Endothelial cell of umbilical vein (primary cell): ENCODE results near the gene APOO. TPM values are rescaled to one million over a fixed set of nuclear protein-coding genes. Genes with fewer than 3 reads are reported as not detected.

ENCODE experiments used
- BruUV-seq: library from RNA; stranded (reverse); fragments of 400-500 nt; replicated peaks from 2 replicates; lab custom pipeline; 2021; lab: Mats Ljungman, UMichigan
- CTCF ChIA-PET: fragments of 300-600, 350-600 bp; sonication (Branson Sonifier 250); formaldehyde crosslinking; loops from one replicate; lab custom pipeline; 2021; ENCODE audit warnings: antibody characterized with exemption, inconsistent platforms; lab: Charles Lee
- POLR2A ChIA-PET: fragments of 300-600, 350-600 bp; sonication (Branson Sonifier 250); formaldehyde crosslinking; loops from one replicate; lab custom pipeline; 2021; ENCODE audit warnings: antibody characterized with exemption, inconsistent platforms; lab: Charles Lee
- DNase-seq: peaks from one replicate; pipeline ENCODE4 v3.0.0-alpha.2; 2011; ENCODE audit warnings: low read depth, low spot score
- FAIRE-seq: peaks from 2 replicates; lab custom pipeline; 2011; peaks lifted over from hg19 to GRCh38; lab: Jason Lieb, UNC
- H2AFZ ChIP-seq: 2 replicates; pipeline ENCODE4 v1.6.0; 2012; ENCODE audit warnings: low read depth, low read length, control low read depth, inconsistent platforms
- H3K27ac ChIP-seq: 2 replicates; pipeline ENCODE4 v1.5.1; 2011; ENCODE audit warnings: low read depth, mild to moderate bottlenecking, control low read depth, low read length, moderate library complexity; ENCODE audit not compliant: insufficient read depth
- H3K27me3 ChIP-seq, 2 experiments: 2 replicates each; pipeline versions ENCODE4 v1.6.0 to v1.6.1; 2011; ENCODE audit warnings: low read length in 2 of 2, mixed read lengths in 1 of 2; ENCODE audit not compliant: control insufficient read depth in 2 of 2, insufficient read depth in 2 of 2
- H3K36me3 ChIP-seq, 2 experiments: 2 replicates in 1 of 2; 3 replicates in 1 of 2; pipeline ENCODE4 v1.5.1; 2011; ENCODE audit warnings: low read length in 2 of 2, mild to moderate bottlenecking in 1 of 2, moderate library complexity in 1 of 2; ENCODE audit not compliant: control insufficient read depth in 2 of 2, insufficient read depth in 2 of 2; ENCODE audit errors: extremely low read depth in 1 of 2
- H3K4me1 ChIP-seq: 3 replicates; pipeline ENCODE4 v1.5.1; 2011; ENCODE audit warnings: mild to moderate bottlenecking, low read length; ENCODE audit not compliant: control insufficient read depth, insufficient read depth; ENCODE audit errors: extremely low read depth
- H3K4me2 ChIP-seq: 2 replicates; pipeline ENCODE4 v1.6.1; 2011; ENCODE audit warnings: low read length, control low read depth, mixed read lengths; ENCODE audit not compliant: insufficient read depth
- H3K4me3 ChIP-seq, 3 experiments: fragments of 200-600 bp in 1 of 3; sonication (generic), shearing (Covaris generic) in 1 of 3; replicated peaks in 1 of 3; 2 replicates each; pipeline ENCODE4 v1.5.1; 2011 to 2016; ENCODE audit warnings: control low read depth in 3 of 3, low read length in 3 of 3, mild to moderate bottlenecking in 2 of 3, inconsistent platforms in 1 of 3, low read depth in 1 of 3, moderate library complexity in 1 of 3; ENCODE audit not compliant: insufficient read depth in 1 of 3
- H3K79me2 ChIP-seq: 2 replicates; pipeline ENCODE4 v1.6.0; 2012; ENCODE audit warnings: low read length, inconsistent platforms; ENCODE audit not compliant: control insufficient read depth, insufficient read depth
- H3K9ac ChIP-seq: replicated peaks from 2 replicates; pipeline ENCODE3; 2011; ENCODE audit warnings: low read length, control low read depth; ENCODE audit not compliant: insufficient read depth; ENCODE audit errors: extremely low read depth
- H3K9me1 ChIP-seq: replicated peaks from 3 replicates; pipeline ENCODE4 v1.6.0; 2011; ENCODE audit warnings: mild to moderate bottlenecking, low read length; ENCODE audit not compliant: control insufficient read depth, insufficient read depth; ENCODE audit errors: extremely low read depth
- H3K9me3 ChIP-seq: replicated peaks from 2 replicates; pipeline ENCODE4 v1.5.1; 2012; ENCODE audit warnings: low read length, inconsistent platforms; ENCODE audit not compliant: control insufficient read depth, insufficient read depth
- H4K20me1 ChIP-seq: replicated peaks from 2 replicates; pipeline ENCODE3; 2011; ENCODE audit warnings: mild to moderate bottlenecking, low read length; ENCODE audit not compliant: control insufficient read depth, insufficient read depth; ENCODE audit errors: extremely low read depth
- CTCF ChIP-seq, 2 donors: IDR thresholded peaks; 1 replicate in 1 of 2; 2 replicates in 1 of 2; pipeline ENCODE4 v1.5.1; 2011; ENCODE audit warnings: low read length in 2 of 2, mild to moderate bottlenecking in 2 of 2, moderate library complexity in 2 of 2, control low read depth in 1 of 2, inconsistent platforms in 1 of 2, low read depth in 1 of 2; ENCODE audit not compliant: insufficient read depth in 1 of 2; ENCODE audit errors: extremely low read depth in 1 of 2
- EZH2 ChIP-seq: IDR thresholded peaks from 2 replicates; pipeline ENCODE4 v1.6.1; 2012; ENCODE audit warnings: borderline replicate concordance, low read depth, mild to moderate bottlenecking, moderate library complexity, low read length, inconsistent platforms; ENCODE audit not compliant: severe bottlenecking
- FOS ChIP-seq: IDR thresholded peaks from 2 replicates; pipeline ENCODE4 v1.6.1; 2011; ENCODE audit warnings: mild to moderate bottlenecking, low read length, moderate library complexity, borderline replicate concordance; ENCODE audit not compliant: insufficient read depth
- GATA2 ChIP-seq: IDR thresholded peaks from 2 replicates; pipeline ENCODE4 v1.7.0; 2011; ENCODE audit warnings: low read depth, mild to moderate bottlenecking, moderate library complexity, mixed read lengths, low read length; ENCODE audit not compliant: insufficient read length, insufficient read depth
- JUN ChIP-seq: IDR thresholded peaks from 2 replicates; pipeline ENCODE4 v1.6.1; 2011; ENCODE audit warnings: borderline replicate concordance, low read depth; ENCODE audit not compliant: insufficient read length, insufficient read depth
- MAX ChIP-seq: IDR thresholded peaks from 2 replicates; pipeline ENCODE4 v1.6.1; 2011; ENCODE audit not compliant: insufficient read depth, insufficient read length
- MYC ChIP-seq: IDR thresholded peaks from one replicate; pipeline ENCODE4 v1.6.1; 2011; ENCODE audit warnings: mild to moderate bottlenecking, low read depth, low read length
- POLR2A ChIP-seq: IDR thresholded peaks from 2 replicates; pipeline ENCODE4 v1.6.1; 2012; ENCODE audit warnings: low read depth, mild to moderate bottlenecking, control low read depth, low read length
- POLR2AphosphoS5 ChIP-seq: IDR thresholded peaks from 2 replicates; pipeline ENCODE4 v1.6.1; 2012; ENCODE audit warnings: low read depth, mild to moderate bottlenecking, control low read depth, low read length, moderate library complexity; ENCODE audit not compliant: insufficient read depth
- dilution Hi-C: fragments of 300-500 bp; cut with MboI; formaldehyde crosslinking; loops from one replicate; pipeline ENCODE4 v1.15.0; 2019; ENCODE audit warnings: low sequenced_read_pairs; ENCODE audit not compliant: extremely low pct_ligation_motif_present
- intact Hi-C: fragments of 100-400 bp; cut with micrococcal nuclease; formaldehyde crosslinking; loops from one replicate; pipeline ENCODE4 v1.10.0; 2022
- polyA plus RNA-seq, 4 experiments: library from polyadenylated mRNA; depleted of rRNA in 3 of 4; stranded (reverse) in 3 of 4; unstranded in 1 of 4; fragments of >200 nt; gene quantifications; 2 replicates each; pipeline versions ENCODE4 v1.2.1 to v1.2.3, GENCODE V29; 2011 to 2012; ENCODE audit warnings: missing spikeins in 1 of 4
- total RNA-seq: library from RNA; stranded (reverse); gene quantifications from 2 replicates; pipeline ENCODE4 v1.2.3, GENCODE V29; 2021

APOO gene
- total and polyA plus RNA-seq, 2 donors (not counting 3 experiments of a cell fraction or from before 2014, with no cell fraction given): 9.8 to 24.3 TPM

- no peak overlapping the region for H3K27ac ChIP-seq
- H3K4me2 ChIP-seq: no peak overlapping the region
- POLR2A ChIA-PET: no interaction called here
- BruUV-seq: no TSS peak
- no peaks in the 10 kb centered on the region for H3K27me3 ChIP-seq
- no peaks in the 10 kb centered on the region for H3K9me1 ChIP-seq
- no peaks in the 10 kb centered on the region for H3K36me3 ChIP-seq
- no peak overlapping the region for H2AFZ ChIP-seq
- CTCF ChIA-PET: interaction anchor here (1.2 kb wide), 1 partner anchor 18 kb away, joined by 3 read pairs; no protein-coding TSS in a partner anchor
- no peaks in the 10 kb centered on the region for H3K9me3 ChIP-seq
- intact Hi-C loops (no loop called here), dilution Hi-C loops (no loop called here)
- H3K79me2 ChIP-seq: no peaks in the 10 kb centered on the region
- H3K4me3 ChIP-seq: no peak overlapping the region
- no peak for FAIRE-seq
- TF ChIP-seq POLR2AphosphoS5 (no peak), CTCF (IDR thresholded peaks at IDR 0.05; ENCODE audit: extremely low read depth in 1 of 2, insufficient read depth in 1 of 2, low read depth in 1 of 2, low read length in 2 of 2) (no peak), MYC (no peak), MAX (no peak), POLR2A (no peak), EZH2 (no peak), GATA2 (no peak), JUN (no peak), FOS (no peak)
- H3K4me1 ChIP-seq: peaks cover 11% of the 10 kb centered on the region
- no peak for DNase-seq
- H3K9ac ChIP-seq: no peak overlapping the region
- no peaks in the 10 kb centered on the region for H4K20me1 ChIP-seq
Observed at GRCh38 chrX:23849241-23849640, 58.5 kb downstream of the APOO start.
